M059J (cell line): ENCODE measurements around the gene PTPMT1. TPM values are rescaled to one million over a fixed set of nuclear protein-coding genes. Genes with fewer than 3 reads are reported as not detected.
"Not testable (repeated sequence)": the region's sequence is repeated elsewhere in the genome, so short reads cannot be mapped to it uniquely, and the experiment has no call there.

Experiments used
- DNase-seq: peaks from one replicate; pipeline ENCODE4 v3.0.0-alpha.2; 2012; ENCODE audit warnings: low read depth
- total RNA-seq: library from RNA; depleted of rRNA; stranded (reverse); fragments of >200 nt; shearing (Covaris generic); gene quantifications from 2 replicates; pipeline ENCODE4 v1.2.3, GENCODE V29; 2014; rRNA removed

PTPMT1 gene
- 183 and 234 TPM in 2 replicates for total RNA-seq

DNA sequence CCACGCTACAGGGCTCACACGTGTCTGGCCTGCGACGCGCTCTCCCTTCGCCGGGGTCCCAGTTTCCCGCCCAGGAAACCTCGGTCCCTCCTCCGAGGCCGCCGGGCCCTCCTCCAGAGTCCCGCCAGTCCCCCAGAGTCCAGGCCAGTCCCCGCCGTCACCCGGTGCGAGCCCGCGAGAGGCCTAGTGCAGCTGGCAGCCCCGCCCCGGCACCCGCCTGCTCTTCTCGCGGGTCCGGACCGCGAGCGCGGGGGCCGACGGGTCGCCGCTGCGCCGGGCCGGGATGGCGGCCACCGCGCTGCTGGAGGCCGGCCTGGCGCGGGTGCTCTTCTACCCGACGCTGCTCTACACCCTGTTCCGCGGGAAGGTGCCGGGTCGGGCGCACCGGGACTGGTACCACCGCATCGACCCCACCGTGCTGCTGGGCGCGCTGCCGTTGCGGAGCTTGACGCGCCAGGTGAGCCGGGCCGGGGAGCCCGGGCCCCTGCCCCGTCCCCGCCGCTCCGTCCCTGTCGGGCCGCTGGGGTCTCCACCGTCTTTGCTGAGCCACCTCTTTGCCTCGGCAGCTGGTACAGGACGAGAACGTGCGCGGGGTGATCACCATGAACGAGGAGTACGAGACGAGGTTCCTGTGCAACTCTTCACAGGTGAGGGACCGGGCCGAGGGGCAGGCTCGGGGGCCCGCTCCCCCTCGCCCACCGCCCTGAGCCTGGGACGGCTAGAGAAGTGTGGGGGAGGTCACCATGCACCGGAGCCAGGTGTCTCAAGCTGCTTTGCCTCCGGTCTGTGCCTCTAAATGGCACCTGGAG is at the start of gene PTPMT1:
TSS of gene PTPMT1 (plus strand) at position 260 of the 809 bp plus-strand sequence. CDS start at position 284, 24 bp downstream.
- DNase-seq: peak; percentile 76

- no peak for DNase-seq
Measured at GRCh38 chr11:47516155-47516554, 49.2 kb upstream of the PTPMT1 start.

GRCh38 chr11:47516984-47517853 is 48.2 kb upstream of the PTPMT1 start:
- DNase-seq: no peak

- no peak for DNase-seq
Measured at GRCh38 chr11:47518212-47518964, 47.0 kb upstream of the PTPMT1 start.

DNA sequence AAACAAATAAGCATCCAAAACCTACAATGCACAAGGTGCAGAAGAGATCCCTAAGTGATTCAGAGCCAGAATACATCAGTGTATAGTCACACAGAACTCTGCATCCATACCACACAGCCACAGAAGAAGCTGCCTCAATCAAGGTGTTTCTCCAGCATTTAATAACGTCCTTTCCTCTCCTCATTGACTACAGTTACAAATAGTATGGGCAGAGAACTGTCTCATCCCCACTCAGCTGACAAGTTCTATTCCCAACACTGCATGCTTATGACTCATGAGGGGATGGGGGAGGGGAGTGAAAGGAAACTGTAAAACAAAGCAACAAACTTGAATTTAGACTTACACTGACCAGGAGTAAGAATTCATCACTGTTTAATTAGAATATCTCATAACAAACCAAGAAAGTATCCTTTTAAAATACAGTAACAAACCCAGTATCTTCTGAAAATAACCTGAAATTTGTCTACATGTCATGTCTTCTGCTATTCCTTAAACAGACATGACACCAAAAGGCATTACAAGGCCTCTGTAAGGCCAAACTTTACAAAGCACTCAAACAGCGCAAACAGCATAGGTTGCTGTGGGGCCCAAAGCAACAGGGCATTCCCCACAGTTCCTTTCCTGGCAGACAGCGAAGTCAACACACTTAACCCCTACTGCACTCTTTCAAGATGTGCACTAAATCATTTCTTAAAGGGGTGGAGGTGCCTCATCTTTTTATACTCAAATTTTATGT is 41.7 kb upstream of the PTPMT1 start:
- peak; percentile 90 for DNase-seq

DNA sequence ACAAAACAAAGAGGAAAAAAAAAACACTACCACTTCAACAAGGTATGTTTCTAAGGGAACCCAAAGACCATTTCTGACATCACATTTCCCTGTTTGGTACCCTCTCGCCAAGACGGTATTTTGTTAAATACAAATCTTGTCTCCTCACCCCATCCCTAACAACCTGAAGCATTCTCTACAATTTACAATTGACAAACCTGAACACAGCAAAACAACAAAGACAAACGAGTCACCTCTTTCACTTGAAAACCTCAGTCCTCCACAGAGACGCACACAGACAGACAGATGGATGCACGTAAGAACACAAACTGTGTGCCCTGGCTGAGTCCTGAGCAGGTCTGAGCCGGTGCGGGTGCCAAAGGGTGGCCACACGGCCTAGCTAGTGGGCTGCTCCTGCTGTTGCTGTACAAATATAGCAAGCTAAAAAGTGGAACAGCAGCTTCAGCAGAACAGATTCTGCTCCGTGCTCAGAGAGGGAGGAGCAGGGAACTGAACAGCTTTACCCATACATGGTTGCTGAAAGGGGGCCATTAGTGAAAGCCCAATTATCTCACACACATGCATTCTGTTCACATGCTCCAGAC is 41.0 kb upstream of the PTPMT1 start:
- DNase-seq: peak; percentile 18

DNA sequence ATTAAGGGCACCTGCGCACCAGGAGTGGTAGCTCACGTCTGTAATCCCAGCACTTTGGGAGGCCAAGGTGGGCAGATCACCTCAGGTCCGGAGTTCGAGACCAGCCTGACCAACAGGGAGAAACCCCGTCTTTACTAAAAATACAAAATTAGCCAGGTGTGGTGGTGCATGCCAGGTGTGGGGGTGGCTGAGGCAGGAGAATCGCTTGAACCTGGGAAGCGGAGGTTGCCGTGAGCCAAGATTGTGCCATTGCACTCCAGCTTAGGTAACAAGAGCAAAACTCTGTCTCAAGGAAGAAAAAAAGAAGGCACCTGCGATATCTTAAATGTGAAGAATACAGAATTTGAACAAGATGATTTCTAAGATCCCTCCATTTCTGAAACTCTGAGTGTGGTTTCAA is 39.4 kb upstream of the PTPMT1 start:
- not testable (repeated sequence) for DNase-seq

DNA sequence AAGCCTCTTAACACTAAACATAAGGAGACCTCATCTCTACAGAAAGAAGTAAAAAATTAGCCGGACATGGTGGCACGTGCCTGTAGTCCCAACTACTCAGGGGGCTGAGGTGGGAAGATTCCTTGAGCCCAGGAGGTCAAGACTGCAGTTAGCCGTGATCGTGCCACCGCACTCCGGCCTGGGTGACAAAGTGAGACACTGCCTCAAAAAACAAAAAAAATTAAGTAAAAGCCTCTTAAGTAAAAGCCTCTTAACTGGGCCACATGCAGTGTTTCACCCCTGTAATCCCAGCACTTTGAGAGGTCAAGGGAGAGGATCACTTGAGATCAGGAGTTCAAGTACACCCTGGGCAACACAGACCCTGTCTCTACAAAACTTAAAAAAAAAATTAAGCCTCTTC is 38.2 kb upstream of the PTPMT1 start:
- no peak for DNase-seq

GRCh38 chr11:47529951-47530350 is 35.4 kb upstream of the PTPMT1 start:
- DNase-seq: no peak

DNA sequence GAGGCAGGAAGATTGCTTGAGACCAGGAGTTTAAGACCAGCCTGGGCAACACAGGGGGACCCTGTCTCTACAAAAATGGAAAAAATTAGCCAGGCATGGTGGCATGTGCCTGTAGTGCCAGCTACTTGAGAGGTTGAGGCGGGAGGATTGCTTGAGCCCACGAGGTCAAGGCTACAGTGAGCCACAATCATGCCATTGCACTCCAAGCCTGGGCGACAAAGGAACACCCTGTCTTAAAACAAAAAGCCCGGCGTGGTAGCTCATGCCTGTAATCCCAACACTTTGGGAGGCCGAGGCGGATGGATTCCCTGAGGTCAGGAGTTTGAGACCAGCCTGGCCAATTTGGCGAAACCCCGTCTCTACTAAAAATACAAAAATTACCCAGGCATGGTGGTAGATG is 34.7 kb upstream of the PTPMT1 start:
- DNase-seq: not testable (repeated sequence)

DNA sequence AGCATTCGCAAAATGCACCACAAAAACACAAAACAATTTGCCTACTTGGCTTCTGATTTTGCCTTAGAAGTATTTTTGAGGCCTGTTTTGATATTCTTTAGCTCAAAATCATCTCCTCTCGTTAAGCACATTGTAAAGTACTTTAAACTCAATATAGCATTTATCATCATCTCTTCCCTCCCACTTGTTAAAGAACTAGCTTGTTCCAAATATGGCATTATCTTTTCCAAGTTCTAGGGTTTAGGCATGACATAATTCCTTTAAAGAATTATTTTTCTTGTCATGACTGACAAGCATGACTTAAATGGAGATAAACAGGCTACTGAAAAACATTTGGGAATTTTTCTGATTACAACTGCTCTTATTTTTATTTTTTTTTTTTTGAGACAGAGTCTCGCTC is 33.7 kb upstream of the PTPMT1 start:
- DNase-seq: no peak

DNA sequence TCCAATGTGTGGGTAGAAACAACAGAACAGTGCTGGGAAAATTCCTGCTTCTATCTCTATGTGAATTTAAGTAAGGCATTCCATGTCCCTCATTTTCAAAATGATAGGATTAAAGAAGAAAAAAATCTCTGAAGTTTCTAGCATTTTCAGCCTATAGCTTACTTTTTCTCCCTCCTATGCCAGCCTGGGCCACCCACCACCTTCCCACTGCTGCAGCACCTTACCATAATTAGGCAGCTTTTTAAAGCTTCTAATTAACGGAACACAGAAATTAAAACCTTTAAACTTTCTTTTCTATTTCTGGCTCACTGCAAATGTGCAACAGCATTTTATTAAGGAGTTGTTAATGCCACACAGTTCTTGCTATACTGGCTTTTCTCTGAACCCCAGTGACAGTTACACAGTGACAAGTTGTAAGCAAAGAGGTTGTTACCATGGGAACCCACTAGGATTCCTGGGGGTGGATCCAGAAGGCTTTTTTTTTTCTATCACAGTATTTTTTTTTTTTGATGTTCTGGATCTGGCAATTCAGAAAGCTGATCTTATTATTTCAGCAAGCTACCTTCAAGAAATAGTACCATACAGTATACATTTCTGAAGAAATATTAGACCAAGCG is 32.7 kb upstream of the PTPMT1 start:
- DNase-seq: peak; percentile 59

GRCh38 chr11:47533690-47534151 is 31.7 kb upstream of the PTPMT1 start:
- peak; percentile 53 for DNase-seq

GRCh38 chr11:47534704-47535251 is 30.6 kb upstream of the PTPMT1 start:
- DNase-seq: no peak

DNA sequence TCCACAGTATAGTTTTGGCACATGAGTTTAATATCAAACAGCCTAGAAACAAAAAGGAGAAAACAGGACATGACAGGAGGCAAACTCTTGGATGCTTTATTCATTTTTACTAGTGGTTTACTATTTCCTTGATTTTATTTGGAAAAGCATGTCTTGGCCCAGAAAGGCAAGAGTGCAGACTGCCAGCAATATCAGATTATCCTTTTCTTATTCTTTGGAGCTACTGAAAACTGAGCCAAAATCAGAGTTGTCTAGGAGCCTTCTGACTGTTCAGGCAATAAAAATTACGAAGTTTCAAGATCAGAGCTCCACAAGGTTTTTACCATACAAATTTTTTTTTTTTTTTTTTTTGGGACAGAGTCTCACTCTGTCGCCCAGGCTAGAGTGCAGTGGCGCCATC is 28.5 kb upstream of the PTPMT1 start:
- DNase-seq: no peak

GRCh38 chr11:47538741-47539565 is 26.4 kb upstream of the PTPMT1 start:
- DNase-seq: peak; percentile 48

DNA sequence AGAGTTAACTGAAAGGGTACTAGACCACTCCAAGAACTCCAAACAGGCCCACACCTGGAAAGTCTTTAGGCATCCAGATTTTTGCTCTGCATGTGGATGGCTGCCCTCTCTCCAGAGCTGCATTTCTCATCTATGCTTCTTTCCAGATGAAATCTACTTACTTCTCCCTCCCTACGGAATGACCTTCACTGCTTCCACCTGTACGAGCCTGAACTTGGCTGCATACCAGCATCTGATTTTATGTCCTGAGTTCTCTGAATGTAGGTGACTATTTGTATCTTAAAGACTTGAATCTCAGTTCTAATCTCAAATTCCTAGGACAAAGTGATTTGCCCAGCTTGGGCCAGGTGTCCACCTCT is 25.7 kb upstream of the PTPMT1 start:
- no peak for DNase-seq

DNA sequence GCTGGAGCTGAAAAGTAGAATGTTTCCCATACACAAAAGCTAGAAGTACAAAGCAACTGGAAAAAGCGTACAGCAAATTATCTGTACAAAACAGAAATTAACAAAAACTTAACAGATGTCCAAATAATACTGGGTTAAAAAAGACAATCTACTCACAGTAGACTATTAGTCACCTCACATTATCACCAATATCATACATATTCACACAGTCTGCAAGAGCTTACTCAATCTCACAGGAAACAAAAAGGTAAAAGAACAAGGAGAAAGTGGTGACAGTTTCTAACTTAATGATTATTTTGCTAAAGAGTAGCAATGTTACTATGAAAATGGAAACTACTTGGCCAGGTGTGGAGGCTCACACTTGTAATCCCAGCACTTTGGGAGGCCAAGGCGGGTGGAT is 24.3 kb upstream of the PTPMT1 start:
- no peak for DNase-seq

GRCh38 chr11:47545298-47545697 is 20.1 kb upstream of the PTPMT1 start:
- no peak for DNase-seq
